Right lobe of liver (tissue), 4 donors: ENCODE data around the gene N4BP2L1.

Experiments used
- CTCF ChIP-seq, 4 donors: fragments of 200-600 bp in 3 of 4; fragments of 450-650 bp in 1 of 4; IDR thresholded peaks; one replicate each; pipeline versions ENCODE4 v1.5.1 to v1.8.0; 2016 to 2022; ENCODE audit warnings: antibody characterized with exemption in 4 of 4, mild to moderate bottlenecking in 2 of 4
- POLR2A ChIP-seq: fragments of 450-650 bp; IDR thresholded peaks from one replicate; pipeline ENCODE4 v1.6.1; 2017; ENCODE audit warnings: antibody characterized with exemption, mild to moderate bottlenecking
- donor health status: DM: no; HTN: no; CAD: no.
- donor health status: DM: no; HTN: no; CAD: no.
- donor health status: DM: no; HTN: yes; CAD: no.

GRCh38 chr13:32454886-32455593 is 27.1 kb upstream of the N4BP2L1 start:
- TF ChIP-seq POLR2A (no peak), CTCF (IDR thresholded peaks at IDR 0.05) (no peak)
